PC-3 (cell line): Measurements from ENCODE around the gene DNHD1.

Experiments
- EZH2 ChIP-seq: fragments of 300-600 bp; sonication (generic); IDR thresholded peaks from one replicate; pipeline ENCODE4 v1.6.1; 2017; ENCODE audit warnings: antibody characterized with exemption, mild to moderate bottlenecking, low read length; ENCODE audit not compliant: unreplicated experiment
- EZH2phosphoT487 ChIP-seq: fragments of 300-600 bp; sonication (generic); IDR thresholded peaks from 2 replicates; pipeline ENCODE4 v1.6.1; 2018; ENCODE audit warnings: mild to moderate bottlenecking, antibody characterized with exemption, low read length, borderline replicate concordance
- TF ChIP-seq, protein P1 (sequence below): fragments of 300-600 bp; sonication (generic); conservative IDR thresholded peaks from 2 replicates; pipeline ENCODE4 v1.5.1; 2017; ENCODE audit warnings: antibody characterized with exemption, low read depth, mild to moderate bottlenecking, low read length

DNA sequence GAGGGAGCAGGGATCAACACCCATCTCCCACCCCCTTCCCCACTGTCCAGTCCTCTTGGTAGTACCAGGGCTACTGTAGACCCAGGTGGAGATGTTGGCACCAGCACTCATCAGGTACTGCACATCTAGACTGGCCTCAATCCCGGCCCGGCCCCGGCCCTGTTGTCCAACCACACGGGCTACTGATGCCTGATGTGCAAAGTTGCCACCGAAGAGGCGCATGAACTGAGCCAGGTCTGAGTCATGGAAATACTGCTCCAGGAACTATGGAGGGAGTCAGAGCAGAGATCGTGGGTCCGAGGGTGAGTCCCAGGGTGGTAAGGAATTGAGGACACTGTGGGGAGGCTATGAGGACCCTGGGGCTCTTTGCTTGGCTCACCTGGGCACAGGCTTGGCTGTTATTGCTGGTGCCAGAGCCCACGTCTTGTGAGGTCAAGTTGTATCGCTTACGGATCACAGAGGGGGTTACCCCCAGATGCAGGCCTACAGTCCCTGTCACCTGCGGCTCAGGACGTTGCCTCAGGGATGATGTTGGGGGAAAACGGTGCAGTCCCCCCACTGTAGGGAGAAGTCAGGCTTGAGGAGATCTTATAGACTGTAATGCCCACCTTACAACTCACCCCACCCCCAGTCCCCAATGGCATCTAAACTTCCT is 119.6 kb downstream of the DNHD1 start:
- TF ChIP-seq, protein P1, sequence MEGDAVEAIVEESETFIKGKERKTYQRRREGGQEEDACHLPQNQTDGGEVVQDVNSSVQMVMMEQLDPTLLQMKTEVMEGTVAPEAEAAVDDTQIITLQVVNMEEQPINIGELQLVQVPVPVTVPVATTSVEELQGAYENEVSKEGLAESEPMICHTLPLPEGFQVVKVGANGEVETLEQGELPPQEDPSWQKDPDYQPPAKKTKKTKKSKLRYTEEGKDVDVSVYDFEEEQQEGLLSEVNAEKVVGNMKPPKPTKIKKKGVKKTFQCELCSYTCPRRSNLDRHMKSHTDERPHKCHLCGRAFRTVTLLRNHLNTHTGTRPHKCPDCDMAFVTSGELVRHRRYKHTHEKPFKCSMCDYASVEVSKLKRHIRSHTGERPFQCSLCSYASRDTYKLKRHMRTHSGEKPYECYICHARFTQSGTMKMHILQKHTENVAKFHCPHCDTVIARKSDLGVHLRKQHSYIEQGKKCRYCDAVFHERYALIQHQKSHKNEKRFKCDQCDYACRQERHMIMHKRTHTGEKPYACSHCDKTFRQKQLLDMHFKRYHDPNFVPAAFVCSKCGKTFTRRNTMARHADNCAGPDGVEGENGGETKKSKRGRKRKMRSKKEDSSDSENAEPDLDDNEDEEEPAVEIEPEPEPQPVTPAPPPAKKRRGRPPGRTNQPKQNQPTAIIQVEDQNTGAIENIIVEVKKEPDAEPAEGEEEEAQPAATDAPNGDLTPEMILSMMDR = no peak
- no peak for TF ChIP-seq EZH2
- no peak for TF ChIP-seq EZH2phosphoT487
